ENCODE data around the gene INSM2. TPM values are rescaled to one million over a fixed set of nuclear protein-coding genes. Genes with fewer than 3 reads are reported as not detected.

INSM2 gene
- total and polyA plus RNA-seq, 10 of the 15 experiments (the other 5 are each of a cell fraction or from before 2014, with no cell fraction given): 0.06 TPM; not detected in 9

DNA sequence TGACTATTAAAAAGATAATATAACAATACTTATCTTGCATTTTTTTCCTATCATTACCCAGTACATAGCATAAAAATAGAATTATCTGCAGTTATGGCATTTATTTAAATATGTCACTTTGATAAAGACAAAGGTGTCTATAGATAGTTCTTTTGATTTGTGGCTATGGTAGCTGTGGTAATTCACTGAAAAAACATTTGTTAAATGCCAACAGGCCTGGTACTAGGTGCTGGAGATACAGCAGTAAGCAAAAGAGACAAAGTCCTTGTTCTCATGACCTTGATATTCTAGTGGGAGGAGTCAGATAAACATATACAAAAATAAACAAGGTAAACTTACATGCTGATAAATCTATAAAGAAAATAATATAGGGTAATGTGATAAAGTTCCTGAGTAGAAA is 44.7 kb downstream of the INSM2 start:
- FAIRE-seq (no peak), ATAC-seq (no peak), DNase-seq (ENCODE audit: low read depth, low spot score) (no peak)
- ChIA-PET POLR2A (no interaction called here), RAD21 (ENCODE audit: unreplicated experiment) (no interaction called here), SMC1A (ENCODE audit: uncharacterized antibody, unreplicated experiment) (no interaction called here), CTCF (no interaction called here)
- no TSS peak for BruUV-seq (replicated peaks)
- Histone ChIP-seq H4K20me1 (ENCODE audit: control insufficient read depth, insufficient read depth) (no peaks in the 10 kb centered on the region), H3K4me2 (ENCODE audit: control insufficient read depth, insufficient read depth) (no peak overlapping the region), H3K9ac (ENCODE audit: control insufficient read depth, insufficient read depth, low read length) (no peak overlapping the region), H3K4me1 (ENCODE audit: control insufficient read depth, insufficient read depth, low read length) (no peaks in the 10 kb centered on the region), H3K4me3 (no peak overlapping the region), H3K27me3 (replicated peaks in 1 of 2; ENCODE audit: control insufficient read depth in 2 of 2, insufficient read depth in 2 of 2, low read length in 1 of 2) (no peaks in the 10 kb centered on the region), H3K36me3 (ENCODE audit: control insufficient read depth in 2 of 2, insufficient read depth in 2 of 2, low read length in 1 of 2) (no peaks in the 10 kb centered on the region), H3K9me3 (replicated peaks; ENCODE audit: control insufficient read depth, insufficient read depth, low read length) (no peaks in the 10 kb centered on the region), H3K27ac (ENCODE audit: control insufficient read depth, insufficient read depth) (no peak overlapping the region), H2AFZ (ENCODE audit: control insufficient read depth, low read depth, low read length) (no peak overlapping the region), H3K79me2 (ENCODE audit: control insufficient read depth, insufficient read depth, low read length) (no peaks in the 10 kb centered on the region)
- TF ChIP-seq, protein P1, sequence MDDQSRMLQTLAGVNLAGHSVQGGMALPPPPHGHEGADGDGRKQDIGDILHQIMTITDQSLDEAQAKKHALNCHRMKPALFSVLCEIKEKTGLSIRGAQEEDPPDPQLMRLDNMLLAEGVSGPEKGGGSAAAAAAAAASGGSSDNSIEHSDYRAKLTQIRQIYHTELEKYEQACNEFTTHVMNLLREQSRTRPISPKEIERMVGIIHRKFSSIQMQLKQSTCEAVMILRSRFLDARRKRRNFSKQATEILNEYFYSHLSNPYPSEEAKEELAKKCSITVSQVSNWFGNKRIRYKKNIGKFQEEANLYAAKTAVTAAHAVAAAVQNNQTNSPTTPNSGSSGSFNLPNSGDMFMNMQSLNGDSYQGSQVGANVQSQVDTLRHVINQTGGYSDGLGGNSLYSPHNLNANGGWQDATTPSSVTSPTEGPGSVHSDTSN (IDR thresholded peaks at IDR 0.05; ENCODE audit: insufficient replicate concordance, low read depth, low read length): no peak
- TF ChIP-seq RFX5 (IDR thresholded peaks at IDR 0.05; ENCODE audit: low read depth, low read length) (no peak), RELA (IDR thresholded peaks at IDR 0.05; ENCODE audit: borderline replicate concordance, partially characterized antibody) (no peak), ZNF217 (IDR thresholded peaks at IDR 0.05) (no peak), BACH1 (IDR thresholded peaks at IDR 0.05; ENCODE audit: borderline replicate concordance) (no peak), RB1 (IDR thresholded peaks at IDR 0.05; ENCODE audit: borderline replicate concordance) (no peak), ASH2L (IDR thresholded peaks at IDR 0.05; ENCODE audit: borderline replicate concordance, low read depth) (no peak), JUNB (IDR thresholded peaks at IDR 0.05) (no peak), SRF (IDR thresholded peaks at IDR 0.05; ENCODE audit: low read depth in 2 of 2, low read length in 2 of 2) (no peak), BRCA1 (IDR thresholded peaks at IDR 0.05; ENCODE audit: low read depth, low read length) (no peak), EED (IDR thresholded peaks at IDR 0.05; ENCODE audit: low read depth) (no peak)
- TF ChIP-seq, protein P2, sequence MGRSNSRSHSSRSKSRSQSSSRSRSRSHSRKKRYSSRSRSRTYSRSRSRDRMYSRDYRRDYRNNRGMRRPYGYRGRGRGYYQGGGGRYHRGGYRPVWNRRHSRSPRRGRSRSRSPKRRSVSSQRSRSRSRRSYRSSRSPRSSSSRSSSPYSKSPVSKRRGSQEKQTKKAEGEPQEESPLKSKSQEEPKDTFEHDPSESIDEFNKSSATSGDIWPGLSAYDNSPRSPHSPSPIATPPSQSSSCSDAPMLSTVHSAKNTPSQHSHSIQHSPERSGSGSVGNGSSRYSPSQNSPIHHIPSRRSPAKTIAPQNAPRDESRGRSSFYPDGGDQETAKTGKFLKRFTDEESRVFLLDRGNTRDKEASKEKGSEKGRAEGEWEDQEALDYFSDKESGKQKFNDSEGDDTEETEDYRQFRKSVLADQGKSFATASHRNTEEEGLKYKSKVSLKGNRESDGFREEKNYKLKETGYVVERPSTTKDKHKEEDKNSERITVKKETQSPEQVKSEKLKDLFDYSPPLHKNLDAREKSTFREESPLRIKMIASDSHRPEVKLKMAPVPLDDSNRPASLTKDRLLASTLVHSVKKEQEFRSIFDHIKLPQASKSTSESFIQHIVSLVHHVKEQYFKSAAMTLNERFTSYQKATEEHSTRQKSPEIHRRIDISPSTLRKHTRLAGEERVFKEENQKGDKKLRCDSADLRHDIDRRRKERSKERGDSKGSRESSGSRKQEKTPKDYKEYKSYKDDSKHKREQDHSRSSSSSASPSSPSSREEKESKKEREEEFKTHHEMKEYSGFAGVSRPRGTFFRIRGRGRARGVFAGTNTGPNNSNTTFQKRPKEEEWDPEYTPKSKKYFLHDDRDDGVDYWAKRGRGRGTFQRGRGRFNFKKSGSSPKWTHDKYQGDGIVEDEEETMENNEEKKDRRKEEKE (IDR thresholded peaks at IDR 0.05): no peak
- intact Hi-C loops (cut with micrococcal nuclease; ENCODE audit: unreplicated experiment): no loop called here
- in situ Hi-C loops (cut with MboI): no loop called here

Other genes with a start within 250 kb of the INSM2 start
- 267 and 276 TPM in 2 replicates for gene PSMA6, start 241.8 kb upstream of the INSM2 start, total RNA-seq (2014; rRNA removed)
- gene PSMA6, start 241.8 kb upstream of the INSM2 start, total RNA-seq (2014; rRNA removed; fragmentation: Illumina TruSeq; extraction: Trizol): 349 and 352 TPM in 2 replicates
- gene PSMA6, start 241.8 kb upstream of the INSM2 start, total RNA-seq (2021): 347 and 354 TPM in 2 replicates
- gene PSMA6, start 241.8 kb upstream of the INSM2 start, polyA plus RNA-seq (2011; rRNA removed): 393 and 528 TPM in 2 replicates
- 411 and 494 TPM in 2 replicates for gene PSMA6, start 241.8 kb upstream of the INSM2 start, polyA plus RNA-seq (2014; fragmentation: Illumina TruSeq; extraction: Trizol)
- gene PSMA6, start 241.8 kb upstream of the INSM2 start, polyA plus RNA-seq (2014; fragmentation: Nextera tagmentation; extraction: Ambion mirVana): 1,000 to 10,000 TPM; 1,136 to 1,363 TPM
- 284 and 356 TPM in 2 replicates for gene PSMA6, start 241.8 kb upstream of the INSM2 start, polyA plus RNA-seq (2014; rRNA removed)
- gene PSMA6, start 241.8 kb upstream of the INSM2 start, polyA plus RNA-seq (2016; fragmentation: Nextera tagmentation; extraction: Ambion mirVana): 100 to 1,000 TPM; 712 to 730 TPM
- gene NFKBIA, start 129.4 kb upstream of the INSM2 start, total RNA-seq (2014; rRNA removed): 383 and 419 TPM in 2 replicates
- 278 and 281 TPM in 2 replicates for gene NFKBIA, start 129.4 kb upstream of the INSM2 start, total RNA-seq (2014; rRNA removed; fragmentation: Illumina TruSeq; extraction: Trizol)
- 303 and 309 TPM in 2 replicates for gene NFKBIA, start 129.4 kb upstream of the INSM2 start, total RNA-seq (2021)
- gene NFKBIA, start 129.4 kb upstream of the INSM2 start, polyA plus RNA-seq (2011; rRNA removed): 149 and 274 TPM in 2 replicates
- 218 and 275 TPM in 2 replicates for gene NFKBIA, start 129.4 kb upstream of the INSM2 start, polyA plus RNA-seq (2014; fragmentation: Illumina TruSeq; extraction: Trizol)
- gene NFKBIA, start 129.4 kb upstream of the INSM2 start, polyA plus RNA-seq (2014; fragmentation: Nextera tagmentation; extraction: Ambion mirVana): 100 to 1,000 TPM; 123 to 159 TPM
- gene NFKBIA, start 129.4 kb upstream of the INSM2 start, polyA plus RNA-seq (2014; rRNA removed): 259 and 331 TPM in 2 replicates
- gene NFKBIA, start 129.4 kb upstream of the INSM2 start, polyA plus RNA-seq (2016; fragmentation: Nextera tagmentation; extraction: Ambion mirVana): 100 to 1,000 TPM; 187 to 200 TPM

Data from GM12878 (cell line).